ENCODE results near the gene STEAP3.

DNA sequence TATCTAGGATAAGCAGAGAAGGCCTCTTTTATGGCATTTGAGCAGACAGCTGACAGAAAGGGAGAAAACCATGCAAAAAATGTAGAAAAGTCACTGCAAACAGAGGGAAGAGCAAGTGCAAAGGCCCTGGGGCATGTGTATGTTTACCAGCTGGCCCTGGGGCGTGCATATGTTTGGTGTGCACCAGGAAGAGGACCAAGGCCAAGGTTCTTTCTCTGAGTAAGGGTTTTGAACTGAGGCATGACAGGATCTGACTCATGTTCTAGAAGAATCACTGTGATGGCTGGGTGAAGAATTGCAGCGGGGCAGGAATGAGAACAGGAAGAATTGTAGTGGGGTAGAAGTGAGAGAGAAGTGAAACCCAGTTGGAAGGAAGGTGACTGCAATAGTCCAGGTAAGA, 69.6 kb downstream of the STEAP3 start:
- TF ChIP-seq, protein P1, sequence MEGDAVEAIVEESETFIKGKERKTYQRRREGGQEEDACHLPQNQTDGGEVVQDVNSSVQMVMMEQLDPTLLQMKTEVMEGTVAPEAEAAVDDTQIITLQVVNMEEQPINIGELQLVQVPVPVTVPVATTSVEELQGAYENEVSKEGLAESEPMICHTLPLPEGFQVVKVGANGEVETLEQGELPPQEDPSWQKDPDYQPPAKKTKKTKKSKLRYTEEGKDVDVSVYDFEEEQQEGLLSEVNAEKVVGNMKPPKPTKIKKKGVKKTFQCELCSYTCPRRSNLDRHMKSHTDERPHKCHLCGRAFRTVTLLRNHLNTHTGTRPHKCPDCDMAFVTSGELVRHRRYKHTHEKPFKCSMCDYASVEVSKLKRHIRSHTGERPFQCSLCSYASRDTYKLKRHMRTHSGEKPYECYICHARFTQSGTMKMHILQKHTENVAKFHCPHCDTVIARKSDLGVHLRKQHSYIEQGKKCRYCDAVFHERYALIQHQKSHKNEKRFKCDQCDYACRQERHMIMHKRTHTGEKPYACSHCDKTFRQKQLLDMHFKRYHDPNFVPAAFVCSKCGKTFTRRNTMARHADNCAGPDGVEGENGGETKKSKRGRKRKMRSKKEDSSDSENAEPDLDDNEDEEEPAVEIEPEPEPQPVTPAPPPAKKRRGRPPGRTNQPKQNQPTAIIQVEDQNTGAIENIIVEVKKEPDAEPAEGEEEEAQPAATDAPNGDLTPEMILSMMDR (IDR thresholded peaks at IDR 0.05): no peak
- TF ChIP-seq POLR2A (IDR thresholded peaks at IDR 0.05): no peak
- TF ChIP-seq EP300 (IDR thresholded peaks at IDR 0.05): no peak
